B cell (primary cell): ENCODE measurements around the gene SCEL. TPM values are rescaled to one million over a fixed set of nuclear protein-coding genes. Genes with fewer than 3 reads are reported as not detected.
"Not testable (repeated sequence)": the region's sequence is repeated elsewhere in the genome, so short reads cannot be mapped to it uniquely, and the experiment has no call there.

Source experiments
- ATAC-seq: fragments of 200-7000 bp; cut with Tn5 transposase; one replicate; pipeline ENCODE4 v1.10.0; 2021; ENCODE audit warnings: low read depth, mild to moderate bottlenecking, moderate number of reproducible peaks, moderate library complexity
- CTCF ChIA-PET: fragments of 350-600 bp; sonication (Branson Sonifier 250); formaldehyde crosslinking; loops from one replicate; lab custom pipeline; 2021; ENCODE audit warnings: antibody characterized with exemption, inconsistent platforms; lab: Charles Lee
- POLR2A ChIA-PET: fragments of 350-600 bp; sonication (Branson Sonifier 250); formaldehyde crosslinking; loops from one replicate; lab custom pipeline; 2021; ENCODE audit warnings: antibody characterized with exemption; lab: Charles Lee
- DNase-seq: peaks from one replicate; pipeline ENCODE4 v3.0.0; 2013
- H2AFZ ChIP-seq: 2 replicates; pipeline ENCODE4 v1.6.1; 2012; ENCODE audit warnings: mild to moderate bottlenecking, low read depth, low read length; ENCODE audit not compliant: insufficient read depth, poor library complexity, severe bottlenecking
- H3K27ac ChIP-seq, 2 donors: 1 replicate in 1 of 2; 2 replicates in 1 of 2; pipeline ENCODE4 v1.5.1; 2012 to 2013; ENCODE audit warnings: low read length in 2 of 2, mild to moderate bottlenecking in 2 of 2, moderate library complexity in 1 of 2
- H3K27me3 ChIP-seq, 4 experiments: fragments of 200-600 bp in 1 of 4; sonication (generic) in 1 of 4; replicated peaks in 1 of 4; 1 replicate in 2 of 4; 2 replicates in 2 of 4; pipeline versions ENCODE4 v1.6.1 to v1.7.0; 2013 to 2016; ENCODE audit warnings: low read length in 3 of 4, mild to moderate bottlenecking in 2 of 4, mixed read lengths in 1 of 4, moderate library complexity in 1 of 4; ENCODE audit not compliant: insufficient read depth in 4 of 4, control insufficient read depth in 3 of 4; ENCODE audit errors: control extremely low read depth in 1 of 4
- H3K36me3 ChIP-seq, 2 experiments: replicated peaks in 1 of 2; 1 replicate in 1 of 2; 2 replicates in 1 of 2; pipeline versions ENCODE4 v1.6.1 to v1.7.1; 2013; ENCODE audit warnings: low read length in 1 of 2; ENCODE audit not compliant: insufficient read depth in 2 of 2, control insufficient read depth in 1 of 2; ENCODE audit errors: control extremely low read depth in 1 of 2, extremely low read depth in 1 of 2
- H3K4me1 ChIP-seq, 2 donors: fragments of 200-600 bp in 1 of 2; sonication (generic) in 1 of 2; 1 replicate in 1 of 2; 2 replicates in 1 of 2; pipeline versions ENCODE4 v1.5.1 to v1.6.1; 2013 to 2017; ENCODE audit warnings: low read length in 2 of 2; ENCODE audit not compliant: control insufficient read depth in 2 of 2, insufficient read depth in 2 of 2
- H3K4me2 ChIP-seq: replicated peaks from 2 replicates; pipeline ENCODE3; 2012; ENCODE audit warnings: mild to moderate bottlenecking, low read depth, low read length; ENCODE audit not compliant: poor library complexity, severe bottlenecking
- H3K4me3 ChIP-seq, 5 experiments: fragments of 200-600 bp in 1 of 5; sonication (generic) in 1 of 5; 1 replicate in 3 of 5; 2 replicates in 2 of 5; pipeline versions ENCODE4 v1.5.1 to v1.7.0; 2011 to 2016; ENCODE audit warnings: low read length in 4 of 5, mild to moderate bottlenecking in 4 of 5, low read depth in 2 of 5, control low read depth in 1 of 5, moderate library complexity in 1 of 5; ENCODE audit not compliant: insufficient read depth in 1 of 5; ENCODE audit errors: control extremely low read depth in 1 of 5, extremely low read depth in 1 of 5
- H3K79me2 ChIP-seq: fragments of 200-600 bp; sonication (generic); one replicate; pipeline ENCODE4 v1.6.0; 2016; ENCODE audit warnings: low read length; ENCODE audit not compliant: control insufficient read depth, insufficient read depth
- H3K9ac ChIP-seq: fragments of 200-600 bp; sonication (generic); 2 replicates; pipeline ENCODE4 v1.6.1; 2017; ENCODE audit warnings: mild to moderate bottlenecking, low read length, moderate library complexity
- H3K9me3 ChIP-seq, 3 donors: one replicate each; pipeline versions ENCODE4 v1.6.1 to v1.7.1; 2013; ENCODE audit warnings: low read length in 2 of 3; ENCODE audit not compliant: control insufficient read depth in 2 of 3, insufficient read depth in 1 of 3; ENCODE audit errors: control extremely low read depth in 1 of 3
- H4K20me1 ChIP-seq: 2 replicates; pipeline ENCODE4 v1.6.0; 2012; ENCODE audit warnings: mild to moderate bottlenecking, low read length; ENCODE audit not compliant: insufficient read depth, control insufficient read depth, poor library complexity, severe bottlenecking
- H3K27ac Mint-ChIP-seq: one replicate; pipeline ENCODE4 v1.8.0; 2021; ENCODE audit warnings: mixed read lengths
- H3K27me3 Mint-ChIP-seq: one replicate; pipeline ENCODE4 v1.8.0; 2021; ENCODE audit warnings: mixed read lengths
- H3K4me1 Mint-ChIP-seq: one replicate; pipeline ENCODE4 v1.8.0; 2021; ENCODE audit warnings: mixed read lengths
- H3K4me3 Mint-ChIP-seq: one replicate; pipeline ENCODE4 v1.8.0; 2021; ENCODE audit warnings: mixed read lengths
- H3K9me3 Mint-ChIP-seq: one replicate; pipeline ENCODE4 v1.8.0; 2022; ENCODE audit warnings: mixed read lengths; ENCODE audit not compliant: insufficient read depth
- CTCF ChIP-seq: fragments of 200-600 bp; IDR thresholded peaks from one replicate; pipeline ENCODE4 v1.8.0; 2022; ENCODE audit warnings: antibody characterized with exemption, mild to moderate bottlenecking
- EZH2 ChIP-seq: IDR thresholded peaks from 2 replicates; pipeline ENCODE4 v1.6.1; 2012; ENCODE audit warnings: borderline replicate concordance, low read depth, mild to moderate bottlenecking, moderate library complexity, low read length; ENCODE audit not compliant: insufficient read depth, poor library complexity, severe bottlenecking
- WGBS: methylation state at CpG from one replicate; pipeline ENCODE4 v1.1.5; 2013; ENCODE audit warnings: missing lambda C conversion rate; ENCODE audit not compliant: insufficient coverage; 5-methylcytosine and 5-hydroxymethylcytosine counted together
- intact Hi-C: fragments of 100-400 bp; cut with micrococcal nuclease; formaldehyde crosslinking; loops from one replicate; pipeline ENCODE4 v1.10.0; 2022
- polyA plus RNA-seq: library from polyadenylated mRNA; depleted of rRNA; stranded (reverse); fragments of >200 nt; gene quantifications from 2 replicates; pipeline ENCODE4 v1.2.3, GENCODE V29; 2012
- total RNA-seq, 2 donors: library from RNA; stranded (reverse); fragments of 120-200 nt in 1 of 2; gene quantifications; 1 replicate in 1 of 2; 2 replicates in 1 of 2; pipeline versions ENCODE4 v1.2.3 to v1.2.4, GENCODE V29; 2013 to 2022

The SCEL gene
- total and polyA plus RNA-seq, 2 donors (not counting 1 experiment from before 2014, with no cell fraction given), result not detected

- WGBS, result 89% methylated on average over 12 of the region's 15 CpGs
These were observed 125.3 kb downstream of the SCEL start for GRCh38 chr13:77660841-77661250.

GRCh38 chr13:77662301-77662700, 126.8 kb downstream of the SCEL start:
- 93% methylated on average over 14 of the region's 16 CpGs for WGBS
- not testable (repeated sequence) for H3K4me1 ChIP-seq

More at GRCh38 chr13:77660841-77661250, 125.3 kb downstream of the SCEL start:
- H3K4me1 ChIP-seq, result no peaks in the 10 kb centered on the region
- POLR2A ChIA-PET, result no interaction called here
- H3K9me3 ChIP-seq, result peaks cover 0 to 10% (median 0%) of the 10 kb centered on the region in 3 donors
- no peak overlapping the region for H3K4me3 ChIP-seq
- peaks cover 0 to 4% (median 0%) of the 10 kb centered on the region in 4 experiments for H3K27me3 ChIP-seq
- intact Hi-C loops, result no loop called here
- H3K27ac ChIP-seq, result no peak overlapping the region
- no peak overlapping the region for H3K9ac ChIP-seq
- Mint-ChIP-seq H3K4me3 (no peak overlapping the region), H3K4me1 (no peaks in the 10 kb centered on the region), H3K27ac (no peak overlapping the region), H3K9me3 (no peaks in the 10 kb centered on the region), H3K27me3 (no peaks in the 10 kb centered on the region)
- no peaks in the 10 kb centered on the region for H3K79me2 ChIP-seq
- no peak overlapping the region for H2AFZ ChIP-seq
- CTCF ChIA-PET, result no interaction called here
- ATAC-seq (no peak), DNase-seq (no peak)
- no peak overlapping the region for H3K4me2 ChIP-seq
- H3K36me3 ChIP-seq, result no peaks in the 10 kb centered on the region
- no peaks in the 10 kb centered on the region for H4K20me1 ChIP-seq
- no peak for TF ChIP-seq CTCF
- no peak for TF ChIP-seq EZH2

GRCh38 chr13:77662831-77663230, 127.3 kb downstream of the SCEL start:
- H3K27me3 ChIP-seq, DNase-seq, intact Hi-C loops, H3K9me3 ChIP-seq, H3K79me2 ChIP-seq, H3K4me3 ChIP-seq, POLR2A ChIA-PET, H3K4me3 Mint-ChIP-seq, H4K20me1 ChIP-seq, H3K4me1 ChIP-seq, H3K27ac ChIP-seq, CTCF ChIA-PET, H3K27ac Mint-ChIP-seq, H3K9ac ChIP-seq, H3K4me1 Mint-ChIP-seq, H3K36me3 ChIP-seq, H2AFZ ChIP-seq, ATAC-seq, H3K4me2 ChIP-seq, H3K9me3 Mint-ChIP-seq: not testable (repeated sequence)
- WGBS, result 97% methylated on average over 4 of the region's 15 CpGs
- H3K27me3 Mint-ChIP-seq, result peaks cover 12% of the 10 kb centered on the region

More at GRCh38 chr13:77662301-77662700, 126.8 kb downstream of the SCEL start:
- H3K79me2 ChIP-seq, H3K27ac ChIP-seq, intact Hi-C loops, H3K9me3 ChIP-seq, H2AFZ ChIP-seq, H3K4me3 ChIP-seq, H3K4me2 ChIP-seq, H4K20me1 ChIP-seq, H3K9me3 Mint-ChIP-seq, H3K9ac ChIP-seq, CTCF ChIA-PET, H3K27me3 ChIP-seq, H3K27ac Mint-ChIP-seq, H3K4me3 Mint-ChIP-seq, ATAC-seq, H3K36me3 ChIP-seq, DNase-seq, H3K4me1 Mint-ChIP-seq, POLR2A ChIA-PET: not testable (repeated sequence)
- peaks cover 11% of the 10 kb centered on the region for H3K27me3 Mint-ChIP-seq
